Breast epithelium (tissue), 4 donors: ENCODE results near the gene CXCL8. TPM values are rescaled to one million over a fixed set of nuclear protein-coding genes. Genes with fewer than 3 reads are reported as not detected.
A peak's percentile ranks its signal among the peaks of the same experiment; 100 is the strongest.

Experiments used
- DNase-seq, 2 donors: peaks; one replicate each; pipeline ENCODE4 v3.0.0-alpha.2; 2019; ENCODE audit warnings: low spot score in 2 of 2
- H3K27ac ChIP-seq, 2 donors: fragments of 200-600 bp; sonication (generic) in 1 of 2; one replicate each; pipeline ENCODE4 v1.5.1; 2016 to 2019; ENCODE audit warnings: mild to moderate bottlenecking in 1 of 2
- H3K27me3 ChIP-seq, 2 donors: fragments of 200-600 bp; sonication (generic) in 1 of 2; one replicate each; pipeline versions ENCODE4 v1.5.1 to v1.6.0; 2017 to 2019; ENCODE audit warnings: control low read depth in 1 of 2, mild to moderate bottlenecking in 1 of 2
- H3K36me3 ChIP-seq: fragments of 200-600 bp; one replicate; pipeline ENCODE4 v1.5.1; 2019
- H3K4me1 ChIP-seq, 2 donors: fragments of 200-600 bp; sonication (generic); one replicate each; pipeline ENCODE4 v1.5.1; 2016 to 2019; ENCODE audit warnings: control low read depth in 1 of 2
- H3K4me3 ChIP-seq, 3 donors: fragments of 200-600 bp; sonication (generic); 1 replicate in 2 of 3; 2 replicates in 1 of 3; pipeline ENCODE4 v1.5.1; 2016 to 2019; ENCODE audit warnings: mild to moderate bottlenecking in 3 of 3, moderate library complexity in 2 of 3
- H3K9me3 ChIP-seq, 2 donors: fragments of 200-600 bp; sonication (generic) in 1 of 2; one replicate each; pipeline ENCODE4 v1.5.1; 2016 to 2019; ENCODE audit warnings: control low read depth in 1 of 2
- CTCF ChIP-seq, 3 donors: fragments of 450-650 bp; IDR thresholded peaks; one replicate each; pipeline ENCODE4 v1.5.1; 2016 to 2017; ENCODE audit warnings: antibody characterized with exemption in 3 of 3, mild to moderate bottlenecking in 3 of 3, moderate library complexity in 3 of 3
- POLR2A ChIP-seq: fragments of 450-650 bp; IDR thresholded peaks from one replicate; pipeline ENCODE4 v1.6.1; 2016; ENCODE audit warnings: antibody characterized with exemption, mild to moderate bottlenecking, moderate library complexity
- POLR2AphosphoS5 ChIP-seq, 3 donors: sonication (generic); formaldehyde crosslinking; IDR thresholded peaks; one replicate each; pipeline ENCODE4 v1.6.1; 2017; ENCODE audit warnings: antibody characterized with exemption in 3 of 3
- intact Hi-C: fragments of 100-400 bp; cut with DNase I; formaldehyde crosslinking; loops from one replicate; pipeline ENCODE4 v1.15.1; 2023; ENCODE audit warnings: low total_unique reads
- total RNA-seq, 3 donors: library from RNA; depleted of rRNA; stranded (reverse); fragments of >200 nt; gene quantifications; one replicate each; pipeline ENCODE4 v1.1.0, GENCODE V29; 2016

The CXCL8 gene
- total RNA-seq, 3 donors from 2014 or later, result 0.64 to 33.7 (median 2.6) TPM

GRCh38 chr4:73725510-73725909 is 14.9 kb upstream of the CXCL8 start:
- no peak for DNase-seq
- H3K4me1 ChIP-seq, result peaks cover 0 to 3% of the 10 kb centered on the region in 2 donors
- no peaks in the 10 kb centered on the region for H3K36me3 ChIP-seq
- H3K9me3 ChIP-seq, result no peaks in the 10 kb centered on the region
- no peak for TF ChIP-seq CTCF (IDR thresholded peaks at IDR 0.05)
- no peak for TF ChIP-seq POLR2AphosphoS5 (IDR thresholded peaks at IDR 0.05)
- TF ChIP-seq POLR2A, result no peak
- H3K4me3 ChIP-seq, result no peak overlapping the region
- intact Hi-C loops, result no loop called here
- no peaks in the 10 kb centered on the region for H3K27me3 ChIP-seq
- no peak overlapping the region for H3K27ac ChIP-seq

- Histone ChIP-seq H3K4me1 (peaks cover 0 to 3% of the 10 kb centered on the region in 2 donors), H3K36me3 (no peaks in the 10 kb centered on the region), H3K9me3 (no peaks in the 10 kb centered on the region), H3K27ac (no peak overlapping the region), H3K4me3 (no peak overlapping the region), H3K27me3 (no peaks in the 10 kb centered on the region)
- TF ChIP-seq CTCF (IDR thresholded peaks at IDR 0.05) (no peak), POLR2AphosphoS5 (IDR thresholded peaks at IDR 0.05) (no peak), POLR2A (no peak)
- intact Hi-C loops, result no loop called here
- DNase-seq, result no peak
These were observed 14.4 kb upstream of the CXCL8 start for GRCh38 chr4:73725985-73726384.

- Histone ChIP-seq H3K4me3 (no peak overlapping the region), H3K36me3 (no peaks in the 10 kb centered on the region), H3K9me3 (no peaks in the 10 kb centered on the region), H3K4me1 (no peaks in the 10 kb centered on the region), H3K27me3 (no peaks in the 10 kb centered on the region), H3K27ac (no peak overlapping the region)
- no peak for DNase-seq
- TF ChIP-seq CTCF (IDR thresholded peaks at IDR 0.05) (no peak), POLR2A (no peak), POLR2AphosphoS5 (IDR thresholded peaks at IDR 0.05) (no peak)
- intact Hi-C loops, result no loop called here
These were observed 12.7 kb upstream of the CXCL8 start for GRCh38 chr4:73727685-73728084.

- Histone ChIP-seq H3K4me3 (no peak overlapping the region), H3K36me3 (no peaks in the 10 kb centered on the region), H3K27me3 (no peaks in the 10 kb centered on the region), H3K9me3 (no peaks in the 10 kb centered on the region), H3K4me1 (no peaks in the 10 kb centered on the region), H3K27ac (no peak overlapping the region)
- TF ChIP-seq POLR2AphosphoS5 (IDR thresholded peaks at IDR 0.05) (no peak), CTCF (IDR thresholded peaks at IDR 0.05) (no peak), POLR2A (no peak)
- DNase-seq, result no peak
- intact Hi-C loops, result no loop called here
These were observed 12.2 kb upstream of the CXCL8 start for GRCh38 chr4:73728091-73728741.

GRCh38 chr4:73729534-73730165 is 10.7 kb upstream of the CXCL8 start:
- TF ChIP-seq POLR2A (no peak), CTCF (IDR thresholded peaks at IDR 0.05) (peak; percentile 63 to 70 (median 64)), POLR2AphosphoS5 (IDR thresholded peaks at IDR 0.05) (peak in 1 of 3 donors; percentile 45)
- Histone ChIP-seq H3K4me3 (no peak overlapping the region), H3K9me3 (no peaks in the 10 kb centered on the region), H3K27ac (no peak overlapping the region), H3K27me3 (no peaks in the 10 kb centered on the region), H3K4me1 (no peaks in the 10 kb centered on the region), H3K36me3 (no peaks in the 10 kb centered on the region)
- intact Hi-C loops, result no loop called here
- peak in 1 of 2 donors; percentile 59 for DNase-seq
